OCI-LY1 (cell line): ENCODE measurements around the gene ZNF710.

Experiments used
- EZH2 ChIP-seq: fragments of 200-600 bp; sonication (generic), shearing (Covaris generic); IDR thresholded peaks from 2 replicates; pipeline ENCODE4 v1.8.0; 2017; ENCODE audit warnings: borderline replicate concordance, mixed run types, mild to moderate bottlenecking, antibody characterized with exemption, low read length, moderate library complexity, mixed read lengths
- TF ChIP-seq, protein P1 (sequence below): fragments of 200-600 bp; sonication (generic), shearing (Covaris generic); IDR thresholded peaks from 2 replicates; pipeline ENCODE4 v1.5.1; 2017; ENCODE audit warnings: mild to moderate bottlenecking, antibody characterized with exemption, low read length, moderate library complexity, mixed read lengths

DNA sequence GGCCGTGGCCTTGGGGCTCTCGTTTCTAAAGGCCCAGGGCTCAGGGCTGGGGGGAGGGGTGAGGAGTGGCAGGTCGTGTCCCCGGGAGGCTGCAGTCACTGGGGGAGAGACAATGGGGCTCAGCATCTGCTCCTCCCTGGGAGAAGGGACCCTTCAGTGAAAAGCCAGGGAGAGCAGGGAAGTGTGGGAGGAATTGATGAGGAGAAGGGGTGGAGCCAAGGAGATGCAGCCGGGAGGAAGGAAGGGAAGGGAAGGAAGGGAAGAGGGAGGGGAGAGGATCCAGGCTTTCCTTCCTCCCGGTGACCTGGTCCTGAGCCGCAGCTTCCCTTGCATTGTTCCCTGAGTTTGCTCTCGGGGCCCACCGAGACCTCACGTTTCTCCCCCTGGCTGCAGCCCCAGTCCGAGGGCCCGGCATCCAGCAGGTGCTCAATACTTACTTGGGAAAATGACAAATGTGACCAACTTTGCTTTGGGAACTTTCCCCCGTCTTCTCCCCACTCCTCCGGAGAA is 1.4 kb upstream of the ZNF710 start:
- TF ChIP-seq, protein P1, sequence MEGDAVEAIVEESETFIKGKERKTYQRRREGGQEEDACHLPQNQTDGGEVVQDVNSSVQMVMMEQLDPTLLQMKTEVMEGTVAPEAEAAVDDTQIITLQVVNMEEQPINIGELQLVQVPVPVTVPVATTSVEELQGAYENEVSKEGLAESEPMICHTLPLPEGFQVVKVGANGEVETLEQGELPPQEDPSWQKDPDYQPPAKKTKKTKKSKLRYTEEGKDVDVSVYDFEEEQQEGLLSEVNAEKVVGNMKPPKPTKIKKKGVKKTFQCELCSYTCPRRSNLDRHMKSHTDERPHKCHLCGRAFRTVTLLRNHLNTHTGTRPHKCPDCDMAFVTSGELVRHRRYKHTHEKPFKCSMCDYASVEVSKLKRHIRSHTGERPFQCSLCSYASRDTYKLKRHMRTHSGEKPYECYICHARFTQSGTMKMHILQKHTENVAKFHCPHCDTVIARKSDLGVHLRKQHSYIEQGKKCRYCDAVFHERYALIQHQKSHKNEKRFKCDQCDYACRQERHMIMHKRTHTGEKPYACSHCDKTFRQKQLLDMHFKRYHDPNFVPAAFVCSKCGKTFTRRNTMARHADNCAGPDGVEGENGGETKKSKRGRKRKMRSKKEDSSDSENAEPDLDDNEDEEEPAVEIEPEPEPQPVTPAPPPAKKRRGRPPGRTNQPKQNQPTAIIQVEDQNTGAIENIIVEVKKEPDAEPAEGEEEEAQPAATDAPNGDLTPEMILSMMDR, result no peak
- TF ChIP-seq EZH2, result no peak
